Kidney (tissue), 14 donors: ENCODE measurements around the gene SLC25A12. TPM values are rescaled to one million over a fixed set of nuclear protein-coding genes. Genes with fewer than 3 reads are reported as not detected.
A peak's percentile ranks its signal among the peaks of the same experiment; 100 is the strongest.
"Not testable (repeated sequence)": the region's sequence is repeated elsewhere in the genome, so short reads cannot be mapped to it uniquely, and the experiment has no call there.

Experiments used
- DNase-seq, 5 donors: peaks; one replicate each; pipeline ENCODE4 v3.0.0-alpha.2; 2013 to 2020
- FAIRE-seq: peaks from 2 replicates; lab custom pipeline; 2012; peaks lifted over from hg19 to GRCh38; lab: Jason Lieb, UNC
- H3K27ac ChIP-seq, 2 donors: one replicate each; pipeline ENCODE4 v1.7.0; 2013; ENCODE audit warnings: low read depth in 2 of 2, low read length in 2 of 2, inconsistent platforms in 1 of 2
- H3K27me3 ChIP-seq: one replicate; pipeline ENCODE4 v1.7.1; 2013; ENCODE audit warnings: low read length, inconsistent platforms; ENCODE audit not compliant: control insufficient read depth, insufficient read depth
- H3K36me3 ChIP-seq, 3 donors: one replicate each; pipeline versions ENCODE4 v1.7.0 to v1.7.1; 2013; ENCODE audit warnings: low read length in 3 of 3, control low read depth in 1 of 3, inconsistent platforms in 1 of 3; ENCODE audit not compliant: insufficient read depth in 3 of 3, control insufficient read depth in 2 of 3
- H3K4me1 ChIP-seq, 3 donors: one replicate each; pipeline versions ENCODE4 v1.7.0 to v1.7.1; 2013; ENCODE audit warnings: low read length in 3 of 3, inconsistent platforms in 1 of 3, low read depth in 1 of 3; ENCODE audit not compliant: control insufficient read depth in 2 of 3, insufficient read depth in 2 of 3
- H3K4me3 ChIP-seq, 3 donors: one replicate each; pipeline versions ENCODE4 v1.7.0 to v1.8.1; 2013; ENCODE audit warnings: low read length in 3 of 3, control low read depth in 1 of 3, inconsistent platforms in 1 of 3
- H3K9ac ChIP-seq, 3 donors: one replicate each; pipeline versions ENCODE4 v1.7.0 to v1.7.1; 2013; ENCODE audit warnings: low read length in 3 of 3, control low read depth in 1 of 3, inconsistent platforms in 1 of 3
- H3K9me3 ChIP-seq, 3 donors: one replicate each; pipeline versions ENCODE4 v1.7.0 to v1.7.1; 2013; ENCODE audit warnings: low read length in 3 of 3, control low read depth in 1 of 3, inconsistent platforms in 1 of 3; ENCODE audit not compliant: control insufficient read depth in 2 of 3, insufficient read depth in 1 of 3
- intact Hi-C: fragments of 100-400 bp; cut with DNase I; formaldehyde crosslinking; loops from one replicate; pipeline ENCODE4 v1.11.1; 2022
- polyA plus RNA-seq: library from polyadenylated mRNA; stranded (reverse); fragments of 350-450 nt; fragmentation: Illumina TruSeq; extraction: RNeasy Lipid Tissue Mini Kit (QIAGEN cat#74804); gene quantifications from one replicate; pipeline ENCODE4 v1.2.3, GENCODE V29; 2014; ENCODE audit warnings: low read depth, low replicate concordance; ENCODE audit not compliant: insufficient read depth
- total RNA-seq: library from RNA; stranded (reverse); fragmentation: NEBNext Ultra II Directional; extraction: Animal tissue kit (Norgen Biotek cat#: 25700); gene quantifications from one replicate; pipeline ENCODE4 v1.2.1, GENCODE V29; 2021
- TF ChIP-seq, protein P1 (sequence below): IDR thresholded peaks from 3 replicates; pipeline ENCODE4 v1.5.1; 2012; ENCODE audit warnings: mild to moderate bottlenecking, moderate library complexity, borderline replicate concordance; ENCODE audit not compliant: insufficient read depth; ENCODE audit errors: extremely low read depth
- donor health status: control.
- donor health status: control.
- donor health status: control.
- donor health status: control.
- donor health status: control.
- donor health status: DM: yes; HTN: yes; CAD: no.
- donor health status: Normal renal cell carcinoma (clear cell type).

SLC25A12 gene
- total and polyA plus RNA-seq, 2 donors from 2014 or later, result 21.8 to 24.8 TPM

DNA sequence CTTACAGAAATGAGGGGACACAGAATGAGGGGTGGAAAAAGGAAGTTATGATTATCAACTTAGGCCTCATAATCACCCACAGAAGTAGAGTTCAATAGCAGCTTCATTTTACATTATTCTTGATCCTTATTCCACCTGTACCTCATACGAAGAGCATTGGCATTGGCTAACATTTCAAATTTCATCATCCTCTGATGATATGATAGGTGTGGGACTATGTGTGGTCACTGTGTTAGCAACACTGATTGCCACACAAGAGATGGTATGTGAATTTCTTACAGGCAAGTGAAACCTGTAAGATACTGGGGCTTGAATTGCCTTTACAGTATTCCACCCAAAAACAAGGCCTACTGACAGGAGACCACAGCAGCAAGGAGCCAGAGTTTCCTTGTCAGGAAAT is 14.2 kb upstream of the SLC25A12 start:
- FAIRE-seq, result no peak

DNA sequence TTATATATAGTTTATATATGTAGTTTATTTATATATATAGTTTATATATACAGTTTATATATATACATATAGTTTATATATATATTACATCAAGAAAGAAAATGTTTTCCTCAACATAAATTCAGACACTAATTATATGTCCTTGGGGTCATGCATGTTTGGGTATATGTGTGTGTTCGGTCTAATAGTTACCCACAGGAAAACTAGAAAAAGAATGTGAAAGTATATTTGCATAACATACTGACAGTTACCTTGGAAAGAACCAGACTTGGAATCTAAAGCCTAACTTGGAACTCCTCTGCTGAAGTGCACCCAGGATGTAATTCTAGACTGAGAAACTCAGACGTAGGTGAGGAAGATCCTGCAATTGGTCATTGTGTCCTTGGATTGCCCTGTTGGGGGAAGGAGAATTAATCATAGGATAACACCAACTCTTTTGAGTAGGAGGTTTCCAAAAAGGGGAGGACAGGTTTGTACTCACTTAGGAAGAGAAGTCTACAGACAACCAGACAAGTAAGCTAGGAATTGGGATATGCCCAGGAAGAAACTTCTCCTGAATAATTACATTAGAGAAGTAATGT is 8.9 kb upstream of the SLC25A12 start:
- DNase-seq (no peak), FAIRE-seq (peak; percentile 64)
- TF ChIP-seq, protein P1, sequence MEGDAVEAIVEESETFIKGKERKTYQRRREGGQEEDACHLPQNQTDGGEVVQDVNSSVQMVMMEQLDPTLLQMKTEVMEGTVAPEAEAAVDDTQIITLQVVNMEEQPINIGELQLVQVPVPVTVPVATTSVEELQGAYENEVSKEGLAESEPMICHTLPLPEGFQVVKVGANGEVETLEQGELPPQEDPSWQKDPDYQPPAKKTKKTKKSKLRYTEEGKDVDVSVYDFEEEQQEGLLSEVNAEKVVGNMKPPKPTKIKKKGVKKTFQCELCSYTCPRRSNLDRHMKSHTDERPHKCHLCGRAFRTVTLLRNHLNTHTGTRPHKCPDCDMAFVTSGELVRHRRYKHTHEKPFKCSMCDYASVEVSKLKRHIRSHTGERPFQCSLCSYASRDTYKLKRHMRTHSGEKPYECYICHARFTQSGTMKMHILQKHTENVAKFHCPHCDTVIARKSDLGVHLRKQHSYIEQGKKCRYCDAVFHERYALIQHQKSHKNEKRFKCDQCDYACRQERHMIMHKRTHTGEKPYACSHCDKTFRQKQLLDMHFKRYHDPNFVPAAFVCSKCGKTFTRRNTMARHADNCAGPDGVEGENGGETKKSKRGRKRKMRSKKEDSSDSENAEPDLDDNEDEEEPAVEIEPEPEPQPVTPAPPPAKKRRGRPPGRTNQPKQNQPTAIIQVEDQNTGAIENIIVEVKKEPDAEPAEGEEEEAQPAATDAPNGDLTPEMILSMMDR, result no peak
- Histone ChIP-seq H3K9ac (no peak overlapping the region), H3K9me3 (no peaks in the 10 kb centered on the region), H3K27ac (no peak overlapping the region), H3K27me3 (no peaks in the 10 kb centered on the region), H3K4me3 (no peak overlapping the region), H3K36me3 (no peaks in the 10 kb centered on the region), H3K4me1 (no peaks in the 10 kb centered on the region)
- intact Hi-C loops, result no loop called here

More for the DNA sequence above, 14.2 kb upstream of the SLC25A12 start:
- Histone ChIP-seq H3K4me3 (no peak overlapping the region), H3K36me3 (no peaks in the 10 kb centered on the region), H3K9me3 (peaks cover 0 to 2% (median 0%) of the 10 kb centered on the region in 3 donors), H3K9ac (no peak overlapping the region), H3K27me3 (no peaks in the 10 kb centered on the region), H3K4me1 (no peaks in the 10 kb centered on the region), H3K27ac (no peak overlapping the region)
- TF ChIP-seq, protein P1, result no peak
- DNase-seq, result no peak
- intact Hi-C loops, result no loop called here

DNA sequence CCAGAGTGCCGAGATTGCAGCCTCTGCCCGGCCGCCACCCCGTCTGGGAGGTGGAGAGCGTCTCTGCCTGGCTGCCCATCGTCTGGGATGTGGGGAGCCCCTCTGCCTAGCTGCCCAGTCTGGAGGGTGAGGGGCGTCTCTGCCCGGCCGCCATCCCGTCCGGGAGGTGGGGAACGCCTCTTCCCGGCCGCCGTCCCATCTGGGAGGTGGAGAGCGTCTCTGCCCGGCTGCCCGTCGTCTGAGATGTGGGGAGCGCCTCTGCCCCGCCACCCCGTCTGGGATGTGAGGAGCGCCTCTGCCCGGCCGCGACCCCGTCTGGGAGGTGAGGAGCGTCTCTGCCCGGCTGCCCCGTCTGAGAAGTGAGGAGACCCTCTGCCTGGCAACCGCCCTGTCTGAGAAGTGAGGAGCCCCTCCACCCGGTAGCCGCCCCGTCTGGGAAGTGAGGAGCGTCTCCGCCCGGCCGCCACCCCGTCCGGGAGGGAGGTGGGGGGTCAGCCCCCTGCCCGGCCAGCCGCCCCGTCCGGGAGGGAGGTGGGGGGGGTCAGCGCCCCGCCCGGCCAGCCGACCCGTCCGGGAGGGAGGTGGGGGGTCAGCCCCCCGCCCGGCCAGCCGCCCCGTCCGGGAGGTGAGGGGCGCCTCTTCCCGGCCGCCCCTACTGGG is 5.7 kb upstream of the SLC25A12 start:
- H3K9me3 ChIP-seq, H3K27me3 ChIP-seq, H3K4me3 ChIP-seq, H3K4me1 ChIP-seq, H3K36me3 ChIP-seq, H3K9ac ChIP-seq, FAIRE-seq, intact Hi-C loops, DNase-seq, H3K27ac ChIP-seq: not testable (repeated sequence)

DNA sequence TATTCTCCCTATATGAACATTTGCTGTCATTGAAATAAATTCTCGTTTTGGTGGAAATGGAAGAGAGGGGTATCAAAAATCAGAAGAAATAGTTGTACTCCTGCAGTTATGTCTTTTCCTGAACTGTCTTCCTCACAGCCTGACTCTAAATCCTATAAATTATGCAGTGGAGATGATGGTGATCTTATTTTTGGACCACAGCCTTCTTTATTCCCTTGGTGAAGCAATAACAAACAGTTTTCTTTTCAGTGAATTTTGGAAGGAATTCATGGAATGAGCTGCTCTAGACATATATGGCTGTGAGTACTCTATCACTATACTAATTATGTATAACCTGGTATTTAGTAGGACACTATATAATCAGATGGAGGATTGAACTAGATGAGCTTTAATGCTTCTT is 1.7 kb upstream of the SLC25A12 start:
- FAIRE-seq (no peak), DNase-seq (peak in 1 of 5 donors; percentile 28)
- Histone ChIP-seq H3K4me3 (no peak overlapping the region), H3K9me3 (no peaks in the 10 kb centered on the region), H3K27ac (no peak overlapping the region), H3K9ac (no peak overlapping the region), H3K27me3 (no peaks in the 10 kb centered on the region), H3K36me3 (no peaks in the 10 kb centered on the region), H3K4me1 (peaks cover 0 to 5% (median 3%) of the 10 kb centered on the region in 3 donors)
- TF ChIP-seq, protein P1, result no peak
- intact Hi-C loops, result no loop called here
